ENCODE results near the gene CTIF.

DNA sequence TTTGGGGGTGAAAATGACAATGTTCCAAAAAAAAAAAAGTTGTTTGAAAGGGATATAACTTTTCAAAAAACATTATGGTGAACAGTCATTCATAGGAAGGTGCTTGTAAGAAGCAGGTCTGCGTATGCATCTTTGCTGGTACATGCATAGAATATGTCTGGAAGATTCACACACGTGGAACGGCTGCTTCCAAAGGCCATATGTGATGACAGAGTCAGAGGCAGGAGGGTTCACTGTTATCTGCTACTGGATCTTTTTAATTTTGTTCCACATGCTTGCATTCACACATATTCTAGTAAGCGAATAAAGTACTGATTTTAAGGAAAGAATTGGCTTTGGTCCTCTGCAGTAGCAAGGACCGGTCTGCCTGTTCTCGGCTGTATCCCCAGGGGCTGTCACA is 218.5 kb downstream of the CTIF start:
- TF ChIP-seq CTCF (IDR thresholded peaks at IDR 0.05), result no peak
- no peak for TF ChIP-seq POLR2AphosphoS5 (IDR thresholded peaks at IDR 0.05; ENCODE audit: insufficient read depth in 1 of 2, low read depth in 1 of 2)
